Stomach (tissue), 19 donors: ENCODE data around the gene ATP5PD. TPM values are rescaled to one million over a fixed set of nuclear protein-coding genes. Genes with fewer than 3 reads are reported as not detected.
A peak's percentile ranks its signal among the peaks of the same experiment; 100 is the strongest.

Experiments
- DNase-seq, 2 donors: peaks; one replicate each; pipeline versions ENCODE4 v3.0.0 to v3.0.0-alpha.2; 2013 to 2019
- H3K27ac ChIP-seq, 5 donors: fragments of 200-600 bp in 4 of 5; sonication (generic) in 4 of 5; one replicate each; pipeline ENCODE4 v1.5.1; 2013 to 2019; ENCODE audit warnings: mild to moderate bottlenecking in 1 of 5, moderate library complexity in 1 of 5
- H3K27me3 ChIP-seq, 3 donors: fragments of 200-600 bp; sonication (generic); one replicate each; pipeline ENCODE4 v1.5.1; 2017 to 2019; ENCODE audit warnings: mixed run types in 1 of 3
- H3K36me3 ChIP-seq, 4 donors: fragments of 200-600 bp; sonication (generic); 1 replicate in 3 of 4; 2 replicates in 1 of 4; pipeline ENCODE4 v1.5.1; 2016 to 2019
- H3K4me1 ChIP-seq, 4 donors: fragments of 200-600 bp; sonication (generic); one replicate each; pipeline ENCODE4 v1.5.1; 2016 to 2019
- H3K4me3 ChIP-seq, 4 donors: fragments of 200-600 bp; sonication (generic) in 3 of 4; one replicate each; pipeline ENCODE4 v1.5.1; 2016 to 2019; ENCODE audit warnings: mild to moderate bottlenecking in 1 of 4
- H3K9me3 ChIP-seq, 4 donors: fragments of 200-600 bp; sonication (generic); one replicate each; pipeline ENCODE4 v1.5.1; 2016 to 2019
- EP300 ChIP-seq: sonication (generic); formaldehyde crosslinking; IDR thresholded peaks from one replicate; pipeline ENCODE4 v1.6.1; 2017; ENCODE audit warnings: antibody characterized with exemption
- POLR2A ChIP-seq, 4 donors: fragments of 450-650 bp; IDR thresholded peaks; one replicate each; pipeline ENCODE4 v1.6.1; 2016; ENCODE audit warnings: antibody characterized with exemption in 4 of 4, control low read depth in 2 of 4, mild to moderate bottlenecking in 1 of 4, moderate library complexity in 1 of 4
- POLR2AphosphoS5 ChIP-seq, 3 donors: sonication (generic); formaldehyde crosslinking; IDR thresholded peaks; one replicate each; pipeline ENCODE4 v1.6.1; 2016; ENCODE audit warnings: antibody characterized with exemption in 3 of 3
- WGBS, 5 donors: extraction: QIAGEN DNeasy Blood & Tissue Kit in 3 of 5; methylation state at CpG; one replicate each; pipeline versions ENCODE4 v1.1.5 to v1.1.7; 2013 to 2018; 5-methylcytosine and 5-hydroxymethylcytosine counted together
- intact Hi-C: fragments of 100-400 bp; cut with DNase I; formaldehyde crosslinking; loops from one replicate; pipeline ENCODE4 v1.15.1; 2023; ENCODE audit warnings: low total_unique reads
- long read RNA-seq, 10 donors: transcript quantifications; one replicate each; lab custom pipeline, GENCODE V29; 2026
- polyA plus RNA-seq, 3 donors: library from polyadenylated mRNA; stranded (reverse); fragments of 200-250 nt; gene quantifications; one replicate each; pipeline ENCODE4 v1.2.3, GENCODE V29; 2013
- total RNA-seq, 5 donors: library from RNA; depleted of rRNA; stranded (reverse); fragments of >200 nt; gene quantifications; one replicate each; pipeline versions ENCODE4 v1.1.0 to v1.2.3, GENCODE V29; 2014 to 2016
- TF ChIP-seq, protein P1 (sequence below), 7 experiments: fragments of 450-650 bp in 4 of 7; fragments of 200-600 bp in 3 of 7; sonication (generic) in 3 of 7; IDR thresholded peaks; one replicate each; pipeline ENCODE4 v1.5.1; 2016 to 2019; ENCODE audit warnings: antibody characterized with exemption in 7 of 7, control low read depth in 2 of 7, mild to moderate bottlenecking in 1 of 7
- donor health status: healthy with polysubstance abuse.
- donor health status: Bipolar disorder and iron deficiency.
- donor health status: healthy.

The ATP5PD gene
- total RNA-seq = 100 to 1,000 TPM in 4 of 5 donors, 10 to 100 TPM in 1; 77.0 to 307 (median 205) TPM
- 100 to 1,000 TPM; 474 to 681 (median 546) TPM for polyA plus RNA-seq
- long read RNA-seq, donor 1, transcript ATP5PD-201 (6 exons, 603 nt) = major isoform, 60 of 82 reads
- long read RNA-seq, donor 1, partial matches to known transcripts = 16 of 82 reads
- long read RNA-seq, donor 1, other reads (novel, unspliced or antisense) = 0 of 82 reads
- long read RNA-seq, donor 2, transcript ATP5PD-201 (6 exons, 603 nt) = major isoform, 67 of 97 reads
- long read RNA-seq, donor 2, transcript ATP5PD-204 (2 exons, 2,191 nt) = minor isoform, 7 of 97 reads
- long read RNA-seq, donor 2, partial matches to known transcripts = 16 of 97 reads
- long read RNA-seq, donor 2, other reads (novel, unspliced or antisense) = 5 of 97 reads
- long read RNA-seq, donor 3, transcript ATP5PD-201 (6 exons, 603 nt) = major isoform, 66 of 134 reads
- long read RNA-seq, donor 3, transcript ATP5PD-204 (2 exons, 2,191 nt) = minor isoform, 8 of 134 reads
- long read RNA-seq, donor 3, partial matches to known transcripts = 58 of 134 reads
- long read RNA-seq, donor 3, other reads (novel, unspliced or antisense) = 0 of 134 reads
- long read RNA-seq, donor 4, transcript ATP5PD-201 (6 exons, 603 nt) = major isoform, 9 of 12 reads
- long read RNA-seq, donor 4, partial matches to known transcripts = 0 of 12 reads
- long read RNA-seq, donor 4, other reads (novel, unspliced or antisense) = 0 of 12 reads
- long read RNA-seq, donor 5, transcript ATP5PD-201 (6 exons, 603 nt) = major isoform, 100 of 134 reads
- long read RNA-seq, donor 5, transcript ATP5PD-204 (2 exons, 2,191 nt) = minor isoform, 10 of 134 reads
- long read RNA-seq, donor 5, partial matches to known transcripts = 22 of 134 reads
- long read RNA-seq, donor 5, other reads (novel, unspliced or antisense) = 0 of 134 reads
- long read RNA-seq, donor 6, transcript ATP5PD-204 (2 exons, 2,191 nt) = minor isoform, 18 of 357 reads
- long read RNA-seq, donor 6, transcript ATP5PD-201 (6 exons, 603 nt) = major isoform, 214 of 357 reads
- long read RNA-seq, donor 6, partial matches to known transcripts = 96 of 357 reads
- long read RNA-seq, donor 6, other reads (novel, unspliced or antisense) = 26 of 357 reads
- long read RNA-seq, donor 7, transcript ATP5PD-201 (6 exons, 603 nt) = major isoform, 97 of 190 reads
- long read RNA-seq, donor 7, transcript ATP5PD-204 (2 exons, 2,191 nt) = minor isoform, 14 of 190 reads
- long read RNA-seq, donor 7, partial matches to known transcripts = 64 of 190 reads
- long read RNA-seq, donor 7, other reads (novel, unspliced or antisense) = 10 of 190 reads
- long read RNA-seq, donor 8, transcript ATP5PD-201 (6 exons, 603 nt) = major isoform, 90 of 218 reads
- long read RNA-seq, donor 8, transcript ATP5PD-204 (2 exons, 2,191 nt) = minor isoform, 14 of 218 reads
- long read RNA-seq, donor 8, partial matches to known transcripts = 101 of 218 reads
- long read RNA-seq, donor 8, other reads (novel, unspliced or antisense) = 9 of 218 reads
- long read RNA-seq, donor 9, transcript ATP5PD-204 (2 exons, 2,191 nt) = minor isoform, 36 of 215 reads
- long read RNA-seq, donor 9, transcript ATP5PD-201 (6 exons, 603 nt) = major isoform, 89 of 215 reads
- long read RNA-seq, donor 9, partial matches to known transcripts = 82 of 215 reads
- long read RNA-seq, donor 9, other reads (novel, unspliced or antisense) = 7 of 215 reads
- long read RNA-seq, donor 10, transcript ATP5PD-204 (2 exons, 2,191 nt) = minor isoform, 10 of 48 reads
- long read RNA-seq, donor 10, transcript ATP5PD-201 (6 exons, 603 nt) = major isoform, 28 of 48 reads
- long read RNA-seq, donor 10, partial matches to known transcripts = 9 of 48 reads
- long read RNA-seq, donor 10, other reads (novel, unspliced or antisense) = 0 of 48 reads

DNA sequence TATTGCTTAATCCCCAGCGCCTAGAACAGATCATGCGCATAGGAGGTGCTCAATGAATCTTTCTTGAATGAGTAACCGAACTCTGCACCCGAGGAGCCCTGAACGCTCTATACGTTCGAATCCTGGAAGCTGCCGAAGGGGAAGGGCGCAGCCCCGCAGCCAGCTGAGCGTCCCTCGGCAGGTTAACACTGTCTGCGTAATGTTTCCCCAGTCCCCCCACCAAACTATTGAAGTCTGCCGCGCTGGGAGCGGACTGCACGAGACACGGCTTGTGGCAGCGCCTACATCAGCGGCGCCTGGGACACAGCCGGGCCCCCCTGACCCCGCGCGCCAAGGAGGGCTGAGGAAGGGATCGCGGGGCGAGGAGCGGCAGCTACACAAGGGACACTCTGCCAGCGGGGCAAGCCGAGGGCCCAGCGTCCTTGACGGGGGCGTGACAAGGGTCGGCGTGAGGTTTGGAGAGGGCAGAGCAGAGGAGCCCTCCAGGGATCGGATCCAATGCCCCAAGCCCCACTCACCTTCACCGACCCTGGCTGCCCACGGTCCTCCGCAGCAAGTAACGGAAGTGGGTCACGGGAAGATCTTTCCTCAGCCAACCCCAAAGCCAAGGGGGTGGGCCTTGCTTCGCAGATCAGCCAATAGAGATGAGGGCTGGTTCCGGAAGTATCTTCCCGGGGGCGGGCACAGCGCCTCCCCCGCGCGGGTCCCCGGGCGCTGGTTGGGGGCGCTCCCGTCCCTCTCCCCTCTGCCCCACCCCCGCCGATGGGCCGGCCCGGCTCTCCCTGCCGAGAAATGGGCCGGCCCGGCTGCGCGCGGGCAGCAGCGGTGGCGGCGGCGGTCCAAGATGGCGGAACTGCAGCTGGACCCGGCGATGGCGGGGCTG, at the start of gene ATP5PD, which contains the start of gene KCTD2:
ATP5PD (minus strand) TSS at position 563 of the 883 bp plus-strand sequence. CDS start 4,319 bp downstream, outside the sequence.
KCTD2 (plus strand) TSS at position 819 of the 883 bp plus-strand sequence; CDS start at position 845, 26 bp downstream.
- Histone ChIP-seq H3K27me3 (no peaks in the 10 kb centered on the region), H3K9me3 (no peaks in the 10 kb centered on the region), H3K4me3 (peak within 1 kb of the TSS; percentile 79 to 96 (median 94)), H3K4me1 (peaks cover 20 to 44% (median 33%) of the 10 kb centered on the region in 4 donors), H3K27ac (peak within 1 kb of the TSS; percentile 80 to 99 (median 96)), H3K36me3 (peaks cover 5 to 36% (median 32%) of the 10 kb centered on the region in 4 donors)
- intact Hi-C loops = no loop called here
- TF ChIP-seq EP300 (no peak), POLR2AphosphoS5 (IDR thresholded peaks at IDR 0.05) (peak; percentile 95 to 99 (median 96)), POLR2A (IDR thresholded peaks at IDR 0.05) (peak in 2 of 4 donors; percentile 73 to 75)
- TF ChIP-seq, protein P1, sequence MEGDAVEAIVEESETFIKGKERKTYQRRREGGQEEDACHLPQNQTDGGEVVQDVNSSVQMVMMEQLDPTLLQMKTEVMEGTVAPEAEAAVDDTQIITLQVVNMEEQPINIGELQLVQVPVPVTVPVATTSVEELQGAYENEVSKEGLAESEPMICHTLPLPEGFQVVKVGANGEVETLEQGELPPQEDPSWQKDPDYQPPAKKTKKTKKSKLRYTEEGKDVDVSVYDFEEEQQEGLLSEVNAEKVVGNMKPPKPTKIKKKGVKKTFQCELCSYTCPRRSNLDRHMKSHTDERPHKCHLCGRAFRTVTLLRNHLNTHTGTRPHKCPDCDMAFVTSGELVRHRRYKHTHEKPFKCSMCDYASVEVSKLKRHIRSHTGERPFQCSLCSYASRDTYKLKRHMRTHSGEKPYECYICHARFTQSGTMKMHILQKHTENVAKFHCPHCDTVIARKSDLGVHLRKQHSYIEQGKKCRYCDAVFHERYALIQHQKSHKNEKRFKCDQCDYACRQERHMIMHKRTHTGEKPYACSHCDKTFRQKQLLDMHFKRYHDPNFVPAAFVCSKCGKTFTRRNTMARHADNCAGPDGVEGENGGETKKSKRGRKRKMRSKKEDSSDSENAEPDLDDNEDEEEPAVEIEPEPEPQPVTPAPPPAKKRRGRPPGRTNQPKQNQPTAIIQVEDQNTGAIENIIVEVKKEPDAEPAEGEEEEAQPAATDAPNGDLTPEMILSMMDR (IDR thresholded peaks at IDR 0.05) = peak in 1 of 7 experiments; percentile 1
- WGBS, 5 donors = 0% methylated on average over 30 to 72 of the region's 72 CpGs
- DNase-seq = peak; percentile 96 to 99

DNA sequence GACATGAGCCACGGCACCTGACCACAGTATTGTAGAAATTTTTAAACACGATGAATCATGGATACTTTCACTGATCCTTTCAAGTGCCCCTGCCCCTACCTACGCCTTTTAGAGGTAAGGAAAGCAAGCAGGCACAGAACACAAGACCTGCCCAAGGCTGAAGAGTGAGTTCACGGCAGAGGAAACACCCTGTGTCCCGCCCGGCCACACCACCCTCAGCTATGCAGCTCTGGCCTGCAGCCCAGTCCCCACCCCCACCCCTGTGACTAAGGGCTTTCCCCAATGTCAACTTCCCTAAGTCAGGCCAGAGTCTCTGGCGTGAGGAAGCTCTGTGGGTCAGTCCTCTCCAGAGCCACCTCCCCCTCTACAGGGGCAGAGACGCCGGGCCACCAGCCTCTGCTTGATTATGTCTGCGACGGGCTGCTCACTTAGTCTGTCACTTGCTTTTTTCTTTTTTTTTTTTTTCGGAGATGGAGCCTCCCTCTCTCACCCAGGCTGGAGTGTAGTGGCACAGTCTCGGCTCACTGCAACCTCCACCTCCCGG, 49.4 kb upstream of the ATP5PD start:
- Histone ChIP-seq H3K27me3 (no peaks in the 10 kb centered on the region), H3K27ac (peak overlapping the region; percentile 40 to 92 (median 86)), H3K9me3 (no peaks in the 10 kb centered on the region), H3K4me3 (no peak overlapping the region), H3K4me1 (peaks cover 23 to 64% (median 53%) of the 10 kb centered on the region in 4 donors), H3K36me3 (peaks cover 22 to 37% (median 33%) of the 10 kb centered on the region in 4 donors)
- DNase-seq = peak; percentile 92 to 96
- WGBS, 5 donors = 15 to 32% (median 21%) methylated on average over 14 of the region's 14 CpGs
- TF ChIP-seq POLR2AphosphoS5 (IDR thresholded peaks at IDR 0.05) (peak in 2 of 3 donors; percentile 79 to 91), EP300 (no peak)
- TF ChIP-seq, protein P1 (IDR thresholded peaks at IDR 0.05) = peak in 1 of 7 experiments; percentile 9
- intact Hi-C loops = no loop called here

DNA sequence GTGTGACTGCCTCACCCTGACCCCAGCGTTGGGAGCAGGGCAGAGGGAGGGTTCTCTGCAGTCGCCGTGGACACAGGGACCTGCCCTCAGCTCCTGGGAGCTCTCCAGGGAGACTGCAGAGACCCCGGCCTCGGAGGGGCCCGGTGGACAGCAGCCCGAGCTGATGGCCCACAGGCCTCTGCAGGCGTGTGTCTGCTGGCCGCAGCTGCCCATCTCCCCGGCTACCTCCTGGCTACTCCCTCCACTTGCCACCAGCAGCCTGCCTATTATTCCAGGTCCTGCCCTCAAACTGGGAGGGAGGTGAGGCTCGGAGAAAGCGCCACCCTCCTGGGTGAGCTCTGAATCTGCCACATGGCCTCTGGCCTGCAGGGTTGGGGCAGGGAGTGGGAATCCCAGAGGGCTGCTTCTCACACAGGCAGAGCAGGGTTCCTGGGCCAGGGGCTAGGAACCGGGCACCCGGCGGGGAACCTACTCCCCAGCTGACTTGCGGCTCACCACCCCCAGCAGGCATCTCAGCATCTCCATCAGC, 48.2 kb upstream of the ATP5PD start:
- DNase-seq = peak; percentile 37 to 47
- H3K4me1 ChIP-seq = peaks cover 33 to 76% (median 65%) of the 10 kb centered on the region in 4 donors
- no peaks in the 10 kb centered on the region for H3K27me3 ChIP-seq
- H3K4me3 ChIP-seq = peak overlapping the region in 1 of 4 donors; percentile 1
- 34 to 71% (median 46%) methylated on average over 13 to 16 of the region's 16 CpGs for WGBS, 5 donors
- H3K27ac ChIP-seq = peak overlapping the region; percentile 20 to 92 (median 86)
- H3K36me3 ChIP-seq = peaks cover 15 to 25% (median 22%) of the 10 kb centered on the region in 4 donors
- intact Hi-C loops = no loop called here
- H3K9me3 ChIP-seq = no peaks in the 10 kb centered on the region
- no peak for TF ChIP-seq EP300
- TF ChIP-seq POLR2AphosphoS5 (IDR thresholded peaks at IDR 0.05) = peak in 1 of 3 donors; percentile 12
- TF ChIP-seq, protein P1 (IDR thresholded peaks at IDR 0.05) = no peak
- TF ChIP-seq POLR2A (IDR thresholded peaks at IDR 0.05) = no peak
